ENCODE measurements around the gene GAD2.

GAD2 gene

DNA sequence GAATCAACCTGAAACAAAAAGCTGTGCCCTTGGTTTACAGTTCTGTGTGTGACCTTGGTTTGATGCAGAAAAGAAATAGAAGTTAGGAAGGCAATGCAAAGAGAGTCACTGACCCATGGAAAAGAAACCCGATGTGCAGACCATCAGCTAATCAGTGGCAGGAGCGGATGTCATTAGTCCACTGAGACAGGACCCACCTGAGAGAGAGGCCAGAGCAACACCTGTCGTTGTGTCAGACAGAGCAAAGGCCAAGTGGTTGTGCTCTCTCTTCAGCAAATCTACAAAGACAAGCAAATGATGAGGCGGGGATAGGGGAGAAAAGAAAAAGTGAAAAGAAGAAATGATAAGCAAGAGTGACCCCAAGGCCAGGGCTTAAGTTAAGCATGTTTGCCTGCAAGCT is 8.7 kb downstream of the GAD2 start:
- no peak for DNase-seq

DNA sequence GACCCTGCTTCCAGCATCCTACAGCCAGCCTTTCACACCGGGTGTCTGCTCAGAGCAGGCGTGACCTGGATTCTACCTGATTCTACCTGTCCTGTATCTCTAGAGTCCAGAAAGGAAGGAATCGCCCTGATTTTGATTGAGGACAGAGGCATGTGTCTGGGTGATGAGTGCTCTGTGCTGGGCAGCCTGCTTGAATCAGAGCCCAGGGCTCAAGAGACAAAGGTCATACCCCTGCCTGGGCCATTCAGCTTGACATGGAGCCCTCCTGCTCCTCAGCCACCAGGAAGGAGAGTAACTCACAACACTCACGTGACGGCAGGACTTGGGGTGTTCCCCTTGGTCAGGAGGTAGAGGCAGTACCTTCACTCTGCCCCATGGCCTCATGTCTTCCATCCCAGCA is 11.2 kb downstream of the GAD2 start:
- no peak for DNase-seq

DNA sequence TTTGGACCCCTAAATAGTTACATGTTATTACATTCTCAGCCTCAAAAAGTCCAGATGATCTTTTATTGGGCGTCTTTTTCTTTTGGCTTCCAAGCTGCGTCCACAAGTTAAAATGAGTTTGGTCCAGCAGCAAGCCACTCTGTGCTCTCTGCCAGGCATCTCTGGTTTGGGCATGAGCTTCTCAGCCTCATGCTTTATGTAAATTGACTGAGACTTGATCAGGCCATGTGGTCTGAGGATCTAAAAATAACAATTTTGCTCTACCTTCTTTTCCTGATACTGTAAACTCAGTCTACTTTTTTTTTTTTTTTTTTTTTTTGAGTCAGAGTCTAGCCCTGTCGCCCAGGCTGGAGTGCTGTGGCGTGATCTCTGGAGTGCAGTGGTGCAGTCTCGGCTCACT is 15.6 kb downstream of the GAD2 start:
- no peak for DNase-seq

DNA sequence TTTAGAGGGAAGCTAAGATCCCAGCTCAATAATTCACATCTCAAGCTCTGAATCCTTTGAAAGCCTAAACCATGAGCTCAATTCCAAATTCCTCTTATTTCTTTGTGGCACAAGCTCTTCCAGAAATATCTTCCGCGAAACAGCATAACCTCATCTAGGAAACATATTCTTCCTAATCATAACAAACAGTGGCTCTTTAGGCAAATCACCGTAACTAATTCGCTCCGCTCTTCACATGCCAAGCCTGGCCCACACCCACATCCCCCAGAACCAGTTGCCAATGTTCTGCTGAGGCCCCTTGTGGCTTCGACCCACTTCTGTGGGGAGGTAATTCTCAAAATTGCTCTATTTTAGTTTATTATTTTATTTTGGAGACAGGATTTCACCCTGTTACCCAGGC is 19.2 kb downstream of the GAD2 start:
- no peak for DNase-seq

DNA sequence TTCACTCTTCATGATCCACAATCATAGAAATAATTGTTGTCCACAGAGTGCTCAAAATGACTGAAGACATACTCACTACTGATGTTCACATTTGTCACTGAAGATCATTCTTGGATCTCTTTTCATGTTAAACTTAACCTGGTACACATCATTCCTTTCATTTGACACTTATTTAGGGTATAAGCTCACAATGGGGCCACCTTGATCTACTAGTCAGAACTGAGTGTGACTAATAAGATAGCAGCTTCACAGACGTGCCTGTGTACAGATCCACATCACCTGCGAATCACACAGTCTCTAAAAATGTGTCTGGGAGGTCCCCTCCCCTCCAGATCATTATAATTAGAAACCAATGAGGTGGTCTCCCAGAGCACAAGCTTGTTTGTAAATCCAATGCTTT is 21.8 kb downstream of the GAD2 start:
- DNase-seq = no peak

DNA sequence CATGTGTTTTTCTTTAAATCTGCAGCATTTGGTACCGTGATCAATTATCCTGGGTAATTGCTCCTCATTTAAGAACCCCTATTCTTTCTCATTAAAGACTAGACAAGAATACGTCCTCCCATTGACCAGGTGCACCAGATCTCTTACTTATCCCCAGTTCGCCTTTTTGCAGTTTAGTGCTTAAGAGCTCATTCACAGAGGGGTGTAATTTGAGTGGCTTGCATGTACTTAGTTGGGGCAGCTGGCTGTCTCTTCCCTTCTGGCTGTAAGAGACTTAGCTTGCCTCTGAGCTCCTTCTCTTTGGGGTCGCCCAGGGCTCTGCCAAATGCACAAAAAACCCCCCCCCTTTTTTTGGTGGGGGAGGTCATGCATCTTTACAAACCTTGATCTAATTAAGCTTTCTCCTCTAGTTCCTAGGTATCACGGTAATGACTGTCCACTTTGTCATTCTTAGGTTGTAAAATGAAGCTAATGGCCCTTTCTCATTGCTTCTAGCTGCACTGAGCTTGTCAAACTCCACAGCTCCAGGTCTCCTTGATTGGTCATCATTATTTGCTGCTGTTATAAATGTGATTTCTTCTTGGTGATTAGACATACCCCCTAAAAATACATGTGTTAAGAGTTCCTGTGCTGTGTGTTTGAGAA is 26.3 kb downstream of the GAD2 start:
- no peak for DNase-seq

DNA sequence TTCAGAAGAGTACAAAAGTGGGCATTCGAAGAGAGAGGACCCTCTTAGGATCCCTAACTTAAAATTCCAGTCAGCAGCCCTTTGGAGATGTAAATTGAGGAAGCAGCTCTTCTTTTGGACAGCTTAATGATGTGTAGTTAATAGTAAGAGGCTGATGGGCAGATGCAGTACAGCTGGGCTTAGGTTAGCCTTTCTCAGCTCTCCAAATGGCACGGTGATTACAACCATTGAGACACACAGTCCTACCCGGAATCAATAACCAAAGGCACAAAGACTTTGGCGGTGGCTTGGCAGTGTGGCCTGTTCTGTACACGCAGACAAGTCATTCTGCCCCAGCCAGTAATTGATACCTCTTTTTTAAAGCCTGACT is 26.8 kb downstream of the GAD2 start:
- no peak for DNase-seq

DNA sequence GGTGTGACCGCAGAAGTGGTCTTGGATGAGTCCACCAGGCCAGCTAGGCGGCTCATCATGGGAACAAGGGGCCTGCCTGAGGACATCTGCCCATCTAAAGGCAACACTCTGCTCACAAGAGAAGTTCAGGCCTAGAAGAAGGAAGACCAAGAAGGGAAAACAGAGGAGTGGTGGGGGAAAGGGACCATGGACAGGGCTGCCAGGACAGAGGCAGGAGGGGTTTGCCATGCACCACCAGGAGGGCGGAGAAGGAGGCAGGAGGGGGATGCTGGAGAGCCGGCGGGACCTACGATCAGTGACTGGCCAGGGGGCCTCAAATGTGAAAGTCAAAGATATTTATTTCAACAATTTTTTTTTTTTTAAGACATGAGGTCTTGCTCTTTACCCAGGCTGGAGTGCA is 33.1 kb downstream of the GAD2 start:
- DNase-seq = no peak

DNA sequence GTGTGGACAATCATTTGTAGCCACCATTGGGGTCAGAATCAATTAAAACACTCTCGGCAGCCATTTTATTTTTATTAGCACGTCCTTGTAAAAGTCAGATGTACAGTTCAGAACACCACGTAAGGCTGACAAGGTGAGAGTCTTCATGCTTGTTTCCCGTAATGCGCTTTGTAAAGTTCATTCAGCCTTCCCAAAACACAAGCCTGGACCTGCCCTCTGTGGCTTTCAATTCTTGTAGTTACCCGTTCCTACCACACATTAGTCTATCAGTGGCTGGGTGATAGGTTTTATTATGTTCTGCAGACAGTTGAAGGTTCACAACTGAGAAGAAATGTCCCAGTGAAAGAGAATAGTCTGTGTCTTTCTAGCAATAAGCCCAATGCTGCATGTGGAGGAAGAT is 35.4 kb downstream of the GAD2 start:
- no peak for DNase-seq

DNA sequence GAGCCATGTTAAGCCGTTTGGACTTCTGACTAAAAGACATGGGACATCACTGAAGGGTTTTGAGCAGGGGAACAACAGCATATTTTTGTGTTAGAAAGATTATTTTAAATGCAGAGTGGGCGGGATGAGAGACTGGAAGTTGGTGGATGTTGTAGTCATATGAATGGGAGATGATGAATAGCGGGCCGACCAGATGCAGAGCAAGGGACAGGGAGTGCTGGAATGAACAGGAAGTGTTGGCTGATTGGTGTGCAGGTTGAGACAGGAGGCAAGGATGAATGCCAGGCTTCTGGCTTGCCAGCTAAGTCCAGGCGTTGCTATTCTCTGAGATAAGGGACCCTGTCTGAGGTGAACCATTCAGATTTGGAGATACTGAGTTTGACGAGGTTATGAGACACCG is 38.0 kb downstream of the GAD2 start:
- no peak for DNase-seq

DNA sequence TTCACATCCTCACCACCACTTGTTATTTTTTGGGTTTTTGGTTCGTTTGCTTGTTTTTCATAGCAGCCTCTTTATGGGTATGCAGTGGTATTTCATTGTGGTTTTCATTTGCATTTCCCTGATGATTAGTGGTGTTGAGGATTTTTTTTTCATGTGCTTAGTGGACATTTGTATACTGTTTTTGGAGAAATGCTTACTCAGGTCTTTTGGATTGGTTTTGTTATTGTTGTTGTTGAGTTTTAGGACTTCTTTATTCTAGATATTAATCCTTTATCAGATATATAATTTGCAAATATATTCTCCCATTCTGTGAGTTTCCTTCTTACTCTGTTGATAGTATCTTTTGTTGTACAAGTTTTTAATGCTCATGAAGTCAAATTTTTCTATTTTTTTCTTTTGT is 42.8 kb downstream of the GAD2 start:
- no peak for DNase-seq

DNA sequence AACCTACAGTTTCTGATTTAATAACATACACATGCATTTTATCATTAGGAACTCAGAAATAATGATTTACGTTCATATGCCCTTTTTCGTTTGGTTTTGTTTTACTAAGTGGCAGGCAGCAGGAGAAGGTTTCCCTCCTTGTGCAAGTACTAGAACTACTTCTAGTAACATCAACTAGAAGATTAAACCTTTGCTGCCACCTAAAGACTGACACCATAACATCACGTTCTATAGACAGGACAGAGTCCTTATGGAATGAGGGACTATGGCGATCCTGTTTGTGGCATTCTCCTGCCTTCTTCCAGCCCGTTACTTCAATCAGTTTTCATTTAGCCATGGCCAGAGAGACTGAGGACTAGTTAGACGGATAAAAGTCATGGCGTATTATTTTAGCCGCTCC is 53.2 kb downstream of the GAD2 start:
- no peak for DNase-seq

DNA sequence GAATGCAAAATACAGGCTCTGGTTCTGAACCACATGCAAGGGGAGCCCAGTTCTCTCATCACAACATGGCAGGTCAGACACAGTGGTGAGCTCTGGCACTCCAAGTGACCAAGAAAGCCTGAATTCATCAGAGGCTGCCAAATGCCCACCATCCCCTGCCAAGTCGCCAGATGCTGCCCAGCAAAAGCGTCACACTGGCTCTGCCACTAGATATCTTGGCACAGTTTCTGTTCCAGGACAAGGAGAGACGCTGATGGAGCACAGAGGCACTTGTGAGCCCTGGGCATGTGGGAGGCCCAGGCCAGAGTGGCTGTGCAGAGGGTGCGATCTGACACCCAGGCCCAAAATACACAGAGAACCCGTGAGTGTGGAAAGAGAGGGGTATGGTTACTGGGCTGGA is 57.8 kb downstream of the GAD2 start:
- no peak for DNase-seq

DNA sequence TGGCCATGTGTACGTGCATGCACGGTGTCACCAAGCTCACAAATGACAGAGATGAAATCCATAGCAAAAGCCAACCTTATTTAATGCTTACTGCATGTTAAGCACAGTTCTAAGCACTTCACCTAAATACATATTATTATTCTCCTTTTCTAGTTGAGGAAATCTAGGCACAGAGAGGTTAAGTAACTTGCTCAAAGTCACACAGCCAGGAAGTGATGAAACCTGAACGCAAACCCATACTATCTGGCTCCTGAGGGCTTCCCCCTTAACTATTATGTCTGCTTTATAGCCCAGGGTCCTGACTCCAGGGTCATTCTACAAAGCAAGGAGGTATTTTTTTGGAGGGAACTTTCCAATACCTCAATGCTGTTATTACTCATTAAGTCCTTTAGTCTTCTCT is 61.7 kb downstream of the GAD2 start:
- no peak for DNase-seq

DNA sequence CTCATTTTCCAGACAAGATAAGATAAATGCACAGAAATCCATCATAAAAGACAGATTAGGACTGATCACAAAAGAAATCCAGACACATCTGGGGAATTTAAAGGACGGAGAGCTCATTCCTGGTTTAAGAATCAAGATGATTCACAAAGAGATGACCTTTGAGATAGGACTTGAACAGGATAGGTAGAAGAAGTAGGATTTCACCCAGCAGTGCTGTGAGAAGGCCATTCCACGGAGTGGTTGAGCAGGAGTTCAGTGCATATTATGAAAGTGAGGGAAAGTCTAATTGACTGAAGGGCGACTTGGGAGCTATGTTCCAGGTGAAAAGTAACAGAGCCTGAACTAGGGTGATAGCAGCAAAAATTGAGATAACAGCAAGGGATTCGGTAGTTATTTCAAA is 73.7 kb downstream of the GAD2 start:
- no peak for DNase-seq

DNA sequence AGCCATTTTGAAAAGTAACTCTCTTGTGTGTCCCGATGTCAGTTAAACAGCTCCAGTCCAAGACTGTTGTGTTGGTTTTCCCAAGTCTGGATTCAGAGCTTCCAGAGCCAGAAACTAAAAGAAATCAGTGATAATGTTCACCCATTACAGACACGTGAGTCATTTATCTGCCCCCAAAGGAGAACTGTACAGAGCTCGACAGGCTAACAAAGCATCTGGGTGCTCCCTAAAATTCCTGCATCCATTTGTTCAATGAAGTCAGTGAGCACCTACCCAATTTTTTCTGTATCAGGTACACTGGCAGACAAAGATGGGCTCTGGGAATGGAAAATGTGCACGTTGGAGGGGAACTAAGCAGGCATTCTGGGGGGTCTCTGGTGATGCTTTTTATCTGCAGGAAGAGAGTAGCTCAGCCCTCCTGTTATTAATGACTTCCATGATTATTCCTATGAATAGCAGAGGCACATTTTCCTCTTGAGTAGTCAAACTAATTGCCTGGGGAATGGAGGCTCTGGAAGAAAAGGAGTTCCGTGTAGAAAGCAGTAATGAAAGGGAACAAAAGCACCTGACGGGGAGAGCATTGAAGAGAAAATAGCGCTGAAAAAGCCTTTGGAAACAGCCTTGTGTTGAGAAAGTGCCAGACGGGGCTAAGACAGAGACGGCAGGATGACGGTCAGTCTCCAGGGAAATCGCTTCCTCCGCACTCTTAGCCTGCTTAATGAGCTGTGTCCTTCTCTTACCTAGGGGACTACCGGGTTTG is 75.3 kb downstream of the GAD2 start:
- DNase-seq = no peak

DNA sequence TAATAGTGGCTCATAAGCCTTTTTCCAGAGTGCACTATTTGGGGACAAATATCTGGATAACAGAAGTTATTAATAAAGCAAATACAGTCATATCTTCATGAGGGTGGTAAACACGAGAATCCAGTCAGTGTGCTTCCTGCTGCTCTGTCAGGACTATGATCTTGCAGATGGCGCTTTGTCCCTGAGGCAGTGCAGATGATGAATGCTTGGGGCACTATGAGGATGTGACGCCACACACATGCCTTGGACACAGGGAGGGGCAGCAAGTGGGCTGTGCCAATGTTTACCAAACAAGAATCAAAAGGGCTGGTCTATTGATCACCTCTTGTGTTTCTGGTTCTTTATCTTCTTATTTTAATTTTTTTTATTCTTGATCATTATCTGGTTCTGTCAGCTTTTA is 79.8 kb downstream of the GAD2 start:
- no peak for DNase-seq

DNA sequence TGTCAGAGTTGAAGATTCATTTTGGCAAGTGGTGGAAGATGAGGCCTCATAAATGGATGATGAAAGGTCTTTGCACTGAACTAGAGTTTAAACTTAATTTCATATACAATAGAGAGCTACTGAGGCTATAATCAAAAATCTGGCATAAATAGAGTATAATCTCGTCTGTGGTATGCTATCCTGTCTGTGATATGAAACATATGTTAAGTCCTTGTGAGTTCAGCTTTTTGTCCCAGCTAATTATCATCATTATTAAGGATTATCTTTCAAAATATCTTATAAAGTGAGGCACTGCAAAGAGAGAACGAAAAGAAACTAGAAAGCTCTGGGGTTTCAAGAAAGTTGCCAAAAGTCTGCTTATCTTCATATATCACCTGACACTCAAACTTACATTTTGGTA is 83.4 kb downstream of the GAD2 start:
- DNase-seq = no peak

DNA sequence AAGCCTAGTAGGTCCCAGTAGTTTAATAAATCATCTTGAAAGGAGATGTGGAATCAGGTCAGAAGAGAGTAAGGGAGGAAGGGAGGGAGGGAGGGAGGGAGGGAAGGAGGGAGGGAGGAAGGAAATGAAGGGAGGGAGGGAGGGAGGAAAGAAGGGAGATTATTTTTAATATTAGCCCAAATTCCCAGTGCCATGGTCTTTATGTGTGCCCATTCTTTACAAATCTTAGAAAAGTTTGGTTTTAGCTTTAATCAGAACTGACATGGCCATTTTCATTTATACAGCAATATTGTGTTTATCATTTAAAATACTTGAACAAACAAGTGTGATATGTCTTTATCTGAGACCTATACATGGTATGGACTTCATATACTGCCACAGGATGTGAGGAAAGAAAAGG is 86.8 kb downstream of the GAD2 start:
- DNase-seq = no peak

DNA sequence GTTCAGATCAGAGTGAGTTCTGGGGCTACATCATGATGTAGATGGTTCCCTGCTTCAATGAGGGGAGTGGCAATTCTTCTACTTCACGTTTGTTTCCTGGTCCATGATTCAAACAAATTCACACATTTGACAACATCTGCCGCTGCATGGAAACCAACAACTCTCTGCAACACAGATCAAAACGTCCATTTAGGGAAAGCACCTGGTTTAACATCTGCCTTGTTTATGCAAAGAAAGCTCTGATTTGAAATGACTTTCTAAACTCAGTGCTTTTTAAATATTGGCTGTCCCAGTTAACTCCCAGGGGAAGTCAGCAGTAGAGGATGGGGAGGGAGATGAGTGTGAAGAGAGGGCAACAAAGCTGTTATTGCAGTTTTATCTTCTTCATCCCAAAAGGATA is 93.8 kb downstream of the GAD2 start:
- DNase-seq = no peak

DNA sequence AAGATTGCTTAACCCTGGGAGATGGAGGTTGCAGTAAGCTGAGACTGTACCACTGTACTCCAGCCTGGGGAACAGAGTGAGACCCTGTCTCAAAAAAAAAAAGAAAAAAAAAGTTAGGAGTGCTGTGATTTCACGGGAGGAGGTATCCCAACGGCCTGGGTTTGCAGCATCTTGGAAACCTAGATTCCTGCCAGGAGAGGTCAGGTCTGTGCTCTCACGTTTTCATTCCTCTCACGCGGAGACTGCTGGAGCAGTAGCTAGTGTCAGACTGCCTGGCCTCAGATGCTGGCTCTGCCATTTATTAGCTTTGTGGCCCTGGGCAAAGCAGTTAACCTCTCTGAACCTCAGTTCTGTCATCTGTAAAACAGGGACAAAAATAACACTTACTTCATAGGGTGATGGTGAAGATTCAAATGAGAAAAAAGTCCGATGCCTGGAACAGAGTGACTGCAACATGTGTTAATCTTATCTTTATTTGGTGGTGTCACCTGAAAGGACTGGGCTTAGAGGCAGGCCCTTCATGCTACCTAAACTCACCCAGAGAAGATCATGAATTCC is 94.9 kb downstream of the GAD2 start:
- DNase-seq = no peak

DNA sequence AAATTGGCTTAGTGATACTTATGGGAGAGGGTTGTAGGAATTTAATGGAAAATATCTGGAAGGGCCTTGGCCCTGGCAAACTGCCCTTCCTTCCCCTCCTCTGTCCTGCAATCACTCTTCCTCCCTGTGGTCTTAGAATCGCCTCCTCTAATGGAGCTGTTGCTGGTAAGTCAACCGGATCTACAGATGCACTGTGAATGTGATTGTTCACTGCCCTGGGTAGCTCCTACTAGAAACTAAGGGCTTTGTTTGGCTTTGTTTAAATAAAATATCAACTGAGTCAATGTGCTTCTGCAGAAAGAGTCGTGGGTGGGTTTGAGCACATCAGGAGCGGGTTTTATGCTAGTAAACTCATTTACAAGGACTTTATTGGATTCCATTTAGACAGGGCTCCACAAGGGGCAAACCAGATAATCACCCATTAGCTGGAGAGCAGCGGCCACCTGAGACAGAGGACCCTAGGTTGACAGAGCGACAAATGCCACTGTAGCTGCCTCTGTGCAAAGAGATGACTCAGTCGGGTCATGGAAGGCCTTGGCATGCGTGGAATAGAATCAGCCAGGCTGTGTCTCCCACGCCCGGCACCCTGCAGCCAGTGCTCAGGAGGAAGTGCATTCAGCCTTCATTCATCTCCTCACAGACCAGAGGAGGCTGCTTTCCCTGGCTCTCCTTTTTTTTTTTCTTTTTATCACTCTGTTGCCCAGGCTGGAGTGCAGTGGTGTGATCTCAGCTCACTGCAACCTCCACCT is 97.9 kb downstream of the GAD2 start:
- no peak for DNase-seq

DNA sequence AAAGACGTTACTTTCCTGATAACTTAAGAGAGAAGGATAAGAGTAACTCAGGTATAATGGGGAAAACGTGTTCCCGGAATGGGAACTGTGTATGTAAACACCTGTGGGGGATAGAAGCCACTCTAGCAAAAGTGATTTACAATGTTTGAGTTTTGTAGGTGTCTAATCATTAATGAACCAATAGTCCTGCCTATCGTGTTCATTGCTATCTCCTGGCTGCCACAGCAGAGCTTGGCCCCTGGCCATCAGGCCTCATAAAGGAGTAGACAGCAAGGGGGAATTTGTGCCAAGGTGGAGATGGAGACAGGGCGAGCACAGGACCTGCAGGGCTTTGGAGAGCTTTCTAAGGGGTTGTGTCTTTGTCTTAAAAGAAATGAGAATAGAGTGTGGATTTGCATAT is 102.1 kb downstream of the GAD2 start:
- no peak for DNase-seq

DNA sequence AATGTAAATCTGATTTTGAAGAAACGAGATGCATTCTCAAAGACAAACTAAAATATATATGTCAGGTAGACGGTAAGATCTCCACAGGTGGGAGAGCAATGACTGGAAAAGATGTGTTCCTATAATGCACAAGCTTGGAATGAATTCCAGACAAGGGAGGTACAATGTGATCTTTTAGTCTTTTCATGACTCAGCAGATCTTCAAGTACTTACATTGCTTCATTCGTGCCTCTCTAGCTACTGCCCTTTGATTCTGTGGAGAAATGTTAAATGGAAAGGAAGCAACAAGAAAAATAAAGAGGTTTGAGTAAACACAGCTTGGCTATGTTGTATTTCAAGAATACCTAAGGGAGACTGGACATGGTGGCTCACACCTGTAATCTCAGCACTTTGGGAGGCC is 106.6 kb downstream of the GAD2 start:
- no peak for DNase-seq
